ENCODE data around the gene MIB1. TPM values are rescaled to one million over a fixed set of nuclear protein-coding genes. Genes with fewer than 3 reads are reported as not detected.

MIB1 gene
- total RNA-seq, 1 experiment from 2014 or later = 48.8 TPM

DNA sequence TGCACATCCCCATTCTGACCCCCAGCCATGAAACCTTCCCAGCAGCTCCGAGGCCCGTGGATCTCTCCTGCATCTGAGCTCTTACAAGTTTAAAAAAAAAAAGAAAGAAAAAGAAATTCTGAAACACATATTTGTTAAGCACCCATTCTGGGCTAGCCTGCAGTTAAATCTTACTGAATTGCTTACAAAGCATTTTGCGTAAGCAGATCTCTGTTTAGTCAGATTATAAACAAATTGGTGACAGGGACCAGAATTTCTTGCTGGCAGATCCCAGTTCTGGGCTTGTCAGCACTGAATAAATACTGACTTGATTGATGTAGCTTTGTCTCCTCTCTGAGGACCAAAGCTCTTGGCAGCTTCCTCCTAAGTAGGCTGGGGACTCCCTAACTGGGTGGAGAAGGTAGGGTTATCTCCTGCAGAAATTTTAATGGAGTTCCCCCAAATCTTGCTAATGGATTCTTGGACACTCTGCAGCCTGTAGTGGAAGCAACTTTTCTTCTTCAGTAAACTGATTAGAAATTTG, 160.9 kb downstream of the MIB1 start:
- Histone ChIP-seq H2BK120ac (ENCODE audit: low read depth, low read length, poor library complexity, severe bottlenecking) (no peak overlapping the region), H2AK5ac (ENCODE audit: insufficient read length, low read length) (no peak overlapping the region), H2AFZ (ENCODE audit: low read length) (no peak overlapping the region), H4K8ac (replicated peaks; ENCODE audit: insufficient read length, low read depth, low read length) (no peak overlapping the region), H4K5ac (ENCODE audit: insufficient read length, low read depth, low read length) (no peak overlapping the region), H3K56ac (ENCODE audit: insufficient read length, low read depth, low read length) (no peak overlapping the region), H3K9ac (ENCODE audit: extremely low read depth, insufficient read length, low read length) (no peak overlapping the region), H3K23me2 (ENCODE audit: insufficient read length, low read depth, low read length, poor library complexity, severe bottlenecking) (no peaks in the 10 kb centered on the region), H3K18ac (ENCODE audit: insufficient read length, low read depth, low read length) (no peak overlapping the region), H4K91ac (ENCODE audit: insufficient read length, low read depth, low read length) (no peak overlapping the region), H3K4ac (ENCODE audit: low read depth, low read length) (no peak overlapping the region), H3T11ph (ENCODE audit: low read length) (no peak overlapping the region), H2BK5ac (ENCODE audit: insufficient read length, low read length) (no peak overlapping the region), H3K27me3 (ENCODE audit: insufficient read depth, low read length) (no peaks in the 10 kb centered on the region), H3K4me2 (ENCODE audit: insufficient read depth, insufficient read length, low read length) (no peak overlapping the region), H2BK20ac (ENCODE audit: low read depth, low read length, poor library complexity, severe bottlenecking) (no peak overlapping the region), H3K79me1 (ENCODE audit: insufficient read depth, low read depth, low read length, poor library complexity, severe bottlenecking) (no peaks in the 10 kb centered on the region), H4K20me1 (ENCODE audit: control insufficient read depth, insufficient read depth, insufficient read length) (no peaks in the 10 kb centered on the region), H3K4me1 (ENCODE audit: insufficient read depth, low read length) (no peaks in the 10 kb centered on the region), H3K23ac (ENCODE audit: insufficient read length, low read depth, low read length) (no peak overlapping the region), H3K27ac (ENCODE audit: insufficient read length, low read depth, low read length) (no peak overlapping the region), H2BK12ac (ENCODE audit: insufficient read length, low read depth, low read length) (no peak overlapping the region), H3K9me3 (ENCODE audit: control insufficient read depth, low read depth, low read length) (no peaks in the 10 kb centered on the region), H3K14ac (ENCODE audit: insufficient read depth, low read length) (no peak overlapping the region), H2BK15ac (ENCODE audit: low read depth, low read length) (no peak overlapping the region), H3K79me2 (ENCODE audit: insufficient read depth, low read length) (no peaks in the 10 kb centered on the region)
- H3K27me3 Mint-ChIP-seq (ENCODE audit: low read depth) = peaks cover 49% of the 10 kb centered on the region
- no CpG with 5 or more reads among the region's 3 CpGs for WGBS (ENCODE audit: extremely low coverage, insufficient read length, low lambda C conversion rate)
- no peak for DNase-seq
- H3K9me3 Mint-ChIP-seq = no peaks in the 10 kb centered on the region
- TF ChIP-seq CTCF (conservative IDR thresholded peaks at IDR 0.05) = no peak
- no peaks in the 10 kb centered on the region; a peak in 1 of 7 replicates for H3K36me3 Mint-ChIP-seq (ENCODE audit: insufficient read depth in 1 of 3, low read depth in 3 of 3)
- H3K4me1 Mint-ChIP-seq = 0 out of 4 replicates have a peak, but pooled peaks cover 2% of the 10 kb centered on the region in 2 experiments
- H3K4me3 Mint-ChIP-seq = no peak overlapping the region
- no peak overlapping the region for H3K27ac Mint-ChIP-seq

Data from H9 (cell line).